ENCODE data around the gene SLC25A28.
"Not testable (repeated sequence)": the region's sequence is repeated elsewhere in the genome, so short reads cannot be mapped to it uniquely, and the experiment has no call there.

SLC25A28 gene

DNA sequence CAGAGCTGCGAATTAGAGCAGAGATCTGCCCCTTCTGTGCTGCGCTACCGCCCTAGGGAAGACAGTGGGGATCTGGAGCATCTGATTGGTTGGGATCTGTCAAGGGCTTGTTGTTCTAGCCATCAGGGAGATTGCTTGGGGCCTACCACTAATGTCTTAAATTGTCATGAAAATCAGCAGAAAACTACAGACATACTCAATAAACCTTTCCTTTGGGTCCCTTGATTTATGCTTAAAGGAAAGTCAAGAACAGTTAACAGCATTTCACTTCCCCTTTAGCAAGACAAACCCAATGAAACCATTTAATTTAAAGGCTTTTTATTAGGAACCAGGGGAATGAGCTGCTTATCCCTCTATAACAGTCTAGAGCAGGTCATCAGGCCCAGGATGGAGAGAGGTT is 10.0 kb downstream of the SLC25A28 start:
- Mint-ChIP-seq H3K4me3 (no peak overlapping the region), H3K27ac (no peak overlapping the region), H3K4me1 (peaks cover 2% of the 10 kb centered on the region), H3K9me3 (no peaks in the 10 kb centered on the region), H3K27me3 (no peaks in the 10 kb centered on the region)
- DNase-seq (no peak), ATAC-seq (no peak)

DNA sequence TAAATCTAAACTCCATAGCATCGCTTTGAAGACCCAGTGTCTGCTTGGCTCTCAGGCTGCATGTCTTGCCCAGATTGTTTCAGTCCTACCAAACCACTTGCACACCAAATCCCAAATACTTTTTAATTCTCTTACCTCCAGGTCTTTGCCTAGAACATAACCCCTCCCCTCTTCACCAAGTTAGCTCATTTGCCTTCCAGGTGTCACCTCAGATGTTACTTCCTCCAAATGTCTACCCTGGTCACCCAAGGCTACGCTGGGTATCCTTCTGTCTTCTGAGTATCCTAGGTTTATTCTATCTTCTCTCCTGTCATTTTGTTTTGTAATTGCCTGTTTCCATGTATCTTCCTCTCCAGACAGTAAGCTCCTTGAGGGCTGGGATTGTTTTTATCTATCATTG is 11.1 kb downstream of the SLC25A28 start:
- Mint-ChIP-seq H3K27ac (no peak overlapping the region), H3K4me3 (no peak overlapping the region)

DNA sequence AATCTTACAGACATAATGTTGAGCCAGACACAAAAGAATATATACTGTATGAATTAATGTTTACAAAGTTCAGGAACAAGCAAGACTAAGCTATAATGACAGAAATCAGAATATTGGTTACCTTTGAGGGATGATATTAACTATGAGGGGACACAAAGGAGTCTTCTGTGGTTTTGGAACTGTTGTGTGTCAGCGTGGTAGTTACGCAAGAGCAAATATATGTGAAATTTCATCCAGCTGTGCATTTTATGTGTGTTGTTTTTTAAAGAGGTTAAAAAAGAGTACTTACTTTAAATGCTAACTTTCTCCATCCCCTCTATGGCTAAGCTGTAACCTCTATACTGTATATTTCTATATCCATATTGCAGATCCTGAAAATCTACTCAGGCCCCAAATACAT is 14.9 kb downstream of the SLC25A28 start:
- no peak overlapping the region for H3K27ac Mint-ChIP-seq
- DNase-seq (no peak), ATAC-seq (no peak)
- no peaks in the 10 kb centered on the region for H3K4me1 Mint-ChIP-seq
- no peak overlapping the region for H3K4me3 Mint-ChIP-seq
- no peaks in the 10 kb centered on the region for H3K27me3 Mint-ChIP-seq
- H3K9me3 Mint-ChIP-seq: no peaks in the 10 kb centered on the region

More for the DNA sequence above, 11.1 kb downstream of the SLC25A28 start:
- Mint-ChIP-seq H3K27me3 (no peaks in the 10 kb centered on the region), H3K4me1 (no peaks in the 10 kb centered on the region), H3K9me3 (no peaks in the 10 kb centered on the region)
- ATAC-seq (no peak), DNase-seq (no peak)

DNA sequence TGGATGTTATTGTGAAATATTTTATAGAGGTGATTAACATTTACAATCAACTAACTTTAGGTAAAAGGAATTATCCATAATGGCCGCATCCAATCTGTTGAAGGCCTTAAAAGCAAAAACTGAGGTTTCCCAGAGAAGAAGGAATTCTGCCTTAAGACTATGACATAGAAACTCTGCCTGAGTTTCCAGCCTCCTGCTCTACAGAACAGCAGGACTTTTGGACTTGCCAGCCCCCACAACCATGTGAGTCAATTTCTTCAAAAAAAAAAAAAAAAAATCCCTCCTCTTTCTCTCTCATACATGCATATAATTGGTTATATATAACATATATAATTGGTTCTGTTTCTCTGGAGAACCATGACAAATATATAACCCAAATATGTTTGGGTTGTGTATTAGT is 15.4 kb downstream of the SLC25A28 start:
- DNase-seq (no peak), ATAC-seq (no peak)
- H3K4me3 Mint-ChIP-seq: no peak overlapping the region
- no peak overlapping the region for H3K27ac Mint-ChIP-seq
- H3K27me3 Mint-ChIP-seq: no peaks in the 10 kb centered on the region
- no peaks in the 10 kb centered on the region for H3K4me1 Mint-ChIP-seq
- no peaks in the 10 kb centered on the region for H3K9me3 Mint-ChIP-seq

DNA sequence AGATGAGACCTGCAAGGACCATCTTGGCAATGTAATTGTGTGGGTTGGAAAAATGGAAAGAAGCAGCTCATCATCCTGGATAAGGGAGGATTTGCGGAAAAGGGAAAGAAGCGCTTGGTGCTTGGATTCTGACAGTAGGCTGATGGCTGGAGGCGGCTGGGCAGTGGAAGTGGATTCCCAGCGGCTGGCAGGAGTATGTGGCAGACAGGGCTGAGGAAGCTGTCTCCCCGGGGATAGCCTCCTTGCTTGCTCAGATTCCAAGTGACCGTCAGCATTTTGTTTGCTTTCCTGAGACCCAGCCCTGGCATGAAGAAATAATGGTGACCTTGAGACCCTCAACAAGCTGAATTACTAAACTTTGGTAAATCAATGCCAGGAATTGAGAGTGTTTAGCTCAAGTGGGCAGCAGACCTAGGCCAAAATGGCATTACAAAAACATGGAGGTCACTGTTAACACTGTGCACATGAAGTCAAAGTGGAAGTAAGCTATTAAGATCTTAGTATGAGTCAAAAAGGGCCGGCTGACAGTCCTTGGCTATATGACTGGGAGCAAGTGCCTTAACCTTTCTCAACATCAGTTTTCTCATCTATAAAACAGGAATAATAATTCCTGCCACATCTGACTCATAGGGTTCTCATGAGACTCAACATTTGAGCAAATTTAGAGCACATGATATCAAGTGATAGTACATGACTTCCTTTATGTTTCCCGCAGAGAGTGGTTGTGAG is 21.3 kb downstream of the SLC25A28 start:
- DNase-seq: no peak
- ATAC-seq: no peak
- Mint-ChIP-seq H3K4me3 (no peak overlapping the region), H3K4me1 (no peaks in the 10 kb centered on the region), H3K27me3 (peaks cover 10% of the 10 kb centered on the region), H3K27ac (no peak overlapping the region), H3K9me3 (no peaks in the 10 kb centered on the region)

DNA sequence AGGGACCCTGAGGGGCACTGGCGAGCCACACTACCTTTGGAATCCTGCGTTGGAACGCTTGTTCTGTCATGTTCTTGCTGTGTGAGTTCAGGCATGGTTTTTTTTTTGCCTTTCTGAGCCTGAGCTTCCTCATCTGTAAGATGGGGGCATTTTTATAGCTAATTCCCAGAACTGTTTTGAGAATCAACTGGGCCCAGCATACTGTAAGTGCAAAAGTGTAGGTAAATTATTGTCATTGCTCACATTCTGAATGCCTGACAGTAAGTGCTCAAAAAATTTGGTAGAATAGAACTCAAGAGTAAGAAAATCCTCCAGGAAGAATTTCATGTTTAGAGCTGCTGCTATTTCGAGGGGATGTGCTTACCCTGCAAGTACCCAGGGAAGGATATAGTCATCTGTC is 22.2 kb downstream of the SLC25A28 start:
- no peaks in the 10 kb centered on the region for H3K9me3 Mint-ChIP-seq
- H3K27ac Mint-ChIP-seq: no peak overlapping the region
- no peak overlapping the region for H3K4me3 Mint-ChIP-seq
- H3K27me3 Mint-ChIP-seq: peaks cover 10% of the 10 kb centered on the region
- no peak for ATAC-seq
- no peaks in the 10 kb centered on the region for H3K4me1 Mint-ChIP-seq
- DNase-seq: no peak

DNA sequence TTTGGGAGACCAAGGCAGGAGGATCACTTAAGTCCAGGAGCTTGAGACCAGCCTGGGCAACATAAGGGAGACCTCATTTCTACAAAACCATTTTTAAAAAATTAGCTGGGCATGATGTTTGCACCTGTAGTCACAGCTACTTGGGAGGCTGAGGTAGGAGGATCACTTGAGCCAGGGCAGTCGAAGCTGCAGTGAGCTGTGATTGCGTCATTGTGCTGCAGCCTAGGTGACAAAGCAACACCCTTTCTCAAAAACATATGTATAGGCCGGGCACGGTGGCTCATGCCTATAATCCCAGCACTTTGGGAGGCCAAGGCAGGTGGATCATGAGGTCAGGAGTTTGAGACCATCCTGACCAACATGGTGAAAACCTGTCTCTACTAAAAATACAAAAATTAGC is 23.5 kb downstream of the SLC25A28 start:
- not testable (repeated sequence) for H3K9me3 Mint-ChIP-seq, ATAC-seq, H3K27ac Mint-ChIP-seq, H3K4me3 Mint-ChIP-seq, H3K4me1 Mint-ChIP-seq, DNase-seq
- H3K27me3 Mint-ChIP-seq: peaks cover 10% of the 10 kb centered on the region

DNA sequence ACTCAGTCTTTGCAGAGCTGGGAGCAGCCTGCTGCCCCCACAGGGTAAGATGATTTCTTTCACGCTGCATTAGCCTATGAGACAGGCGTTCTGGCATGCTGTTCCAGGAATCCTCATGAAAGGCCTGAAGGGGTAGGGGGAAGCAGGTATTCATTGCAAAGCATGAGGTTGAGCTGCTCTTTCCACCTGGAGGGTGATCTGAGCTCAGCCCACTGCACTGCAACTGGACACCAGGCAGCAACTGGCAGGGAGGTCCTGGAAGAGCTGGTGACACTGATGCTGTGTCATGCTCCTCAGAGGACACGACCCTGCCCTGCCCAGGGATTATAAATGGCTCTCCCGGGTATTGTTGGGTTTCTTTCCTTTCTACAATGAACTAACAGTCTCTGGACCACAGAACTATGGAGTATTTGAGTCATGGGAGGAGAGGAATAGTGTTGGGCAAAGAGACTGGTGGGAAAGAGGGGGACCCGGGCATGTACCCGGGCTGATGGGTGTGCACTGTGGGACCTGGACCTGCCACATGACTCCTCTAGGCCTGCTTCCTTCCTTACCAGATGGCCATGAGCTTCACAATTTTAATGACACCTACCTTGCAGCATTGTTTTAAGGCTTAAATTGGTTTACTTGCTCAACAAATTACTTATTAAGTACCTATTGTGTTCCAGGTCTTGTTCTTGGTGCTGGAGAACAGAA is 24.3 kb downstream of the SLC25A28 start:
- peaks cover 10% of the 10 kb centered on the region for H3K27me3 Mint-ChIP-seq
- no peak for DNase-seq
- no peak overlapping the region for H3K4me3 Mint-ChIP-seq
- no peak for ATAC-seq
- peak overlapping the region in 1 of 2 donors; percentile 79 for H3K27ac Mint-ChIP-seq
- H3K4me1 Mint-ChIP-seq: no peaks in the 10 kb centered on the region
- no peaks in the 10 kb centered on the region for H3K9me3 Mint-ChIP-seq

DNA sequence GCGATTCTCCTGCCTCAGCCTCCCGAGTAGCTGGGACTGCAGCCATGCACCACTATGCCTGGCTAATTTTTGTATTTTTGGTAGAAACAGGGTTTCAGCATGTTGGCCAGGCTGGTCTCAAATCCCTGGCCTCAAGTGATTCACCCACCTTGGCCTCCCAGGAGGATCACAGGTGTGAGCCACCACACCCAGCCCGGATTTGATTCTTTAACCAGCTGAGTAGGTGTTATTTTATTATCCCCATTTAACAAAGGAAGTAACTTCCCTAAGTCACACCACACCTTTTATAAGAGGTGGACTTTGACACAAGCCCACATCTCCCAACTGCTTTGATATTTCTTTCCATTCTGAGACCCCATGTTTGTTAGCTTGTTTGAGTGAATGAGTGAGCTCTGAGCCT is 25.0 kb downstream of the SLC25A28 start:
- H3K27me3 Mint-ChIP-seq: peaks cover 10% of the 10 kb centered on the region
- DNase-seq (no peak), ATAC-seq (no peak)
- no peaks in the 10 kb centered on the region for H3K4me1 Mint-ChIP-seq
- no peaks in the 10 kb centered on the region for H3K9me3 Mint-ChIP-seq
- no peak overlapping the region for H3K4me3 Mint-ChIP-seq
- H3K27ac Mint-ChIP-seq: peak overlapping the region in 1 of 2 donors; percentile 51

DNA sequence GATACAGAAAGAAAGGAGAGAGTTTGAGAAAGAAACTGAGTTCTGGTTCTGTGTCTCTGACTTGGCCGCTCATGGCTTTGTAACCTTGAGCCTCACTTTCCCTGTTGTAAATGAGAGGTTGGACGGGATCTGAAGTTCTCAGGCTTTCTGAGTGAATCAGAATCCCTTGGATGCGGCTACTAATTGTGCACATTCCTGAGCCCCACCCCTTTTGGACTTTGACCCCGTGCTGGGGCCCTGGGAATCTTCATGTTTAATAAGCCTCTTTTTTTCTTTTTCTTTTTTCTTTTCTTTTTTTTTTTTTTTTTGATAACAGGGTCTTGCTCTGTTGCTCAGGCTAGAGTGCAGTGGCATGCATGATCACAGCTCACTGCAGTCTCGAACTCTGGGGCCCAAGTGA is 26.9 kb downstream of the SLC25A28 start:
- Mint-ChIP-seq H3K27me3 (peaks cover 10% of the 10 kb centered on the region), H3K4me3 (no peak overlapping the region), H3K9me3 (no peaks in the 10 kb centered on the region), H3K4me1 (no peaks in the 10 kb centered on the region), H3K27ac (no peak overlapping the region)
- ATAC-seq: no peak
- DNase-seq: no peak

DNA sequence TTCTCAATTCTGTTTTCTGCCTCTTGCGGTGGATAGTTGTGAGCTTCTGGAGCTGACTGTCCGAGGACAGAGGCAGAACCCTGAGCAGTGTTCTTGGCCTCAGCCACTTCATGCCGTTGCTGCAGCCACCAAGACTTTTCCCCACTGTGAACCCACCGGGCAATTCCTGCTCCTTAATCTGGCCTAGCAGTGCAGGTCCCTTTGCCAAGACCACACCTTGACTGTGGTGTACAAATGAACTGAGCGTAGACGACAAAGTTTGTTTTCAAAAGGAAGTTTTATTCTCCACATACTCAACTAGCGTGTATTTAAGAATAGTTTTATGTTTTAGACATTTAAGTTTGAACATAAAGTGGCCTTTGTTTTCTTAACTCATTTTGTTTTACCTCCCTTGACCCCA is 29.4 kb downstream of the SLC25A28 start:
- Mint-ChIP-seq H3K9me3 (no peaks in the 10 kb centered on the region), H3K27me3 (peaks cover 11% of the 10 kb centered on the region), H3K4me1 (no peaks in the 10 kb centered on the region), H3K4me3 (no peak overlapping the region), H3K27ac (no peak overlapping the region)
- ATAC-seq (no peak), DNase-seq (no peak)

DNA sequence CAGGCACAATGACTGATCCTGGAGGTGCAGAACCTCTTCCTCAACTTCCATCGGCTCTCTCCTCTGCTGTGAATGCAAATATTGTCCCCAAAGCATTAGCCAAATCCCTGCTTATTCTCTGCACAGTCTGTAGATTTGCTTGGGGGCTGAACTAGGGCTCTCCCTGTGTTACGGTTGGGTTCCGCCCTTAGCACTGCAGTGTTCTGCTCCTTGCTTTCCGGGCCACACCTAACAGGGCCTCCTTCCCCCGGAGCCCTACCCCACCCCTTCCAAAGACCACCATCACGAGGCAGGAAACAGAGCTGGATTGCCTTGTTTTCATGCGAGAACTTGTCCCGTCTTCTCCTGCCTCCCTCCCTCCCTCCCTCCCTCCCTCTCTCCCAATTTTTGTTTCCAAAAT is 36.6 kb downstream of the SLC25A28 start:
- Mint-ChIP-seq H3K4me1 (no peaks in the 10 kb centered on the region), H3K27ac (no peak overlapping the region), H3K4me3 (no peak overlapping the region), H3K9me3 (no peaks in the 10 kb centered on the region), H3K27me3 (peaks cover 7% of the 10 kb centered on the region)
- DNase-seq (no peak), ATAC-seq (no peak)

DNA sequence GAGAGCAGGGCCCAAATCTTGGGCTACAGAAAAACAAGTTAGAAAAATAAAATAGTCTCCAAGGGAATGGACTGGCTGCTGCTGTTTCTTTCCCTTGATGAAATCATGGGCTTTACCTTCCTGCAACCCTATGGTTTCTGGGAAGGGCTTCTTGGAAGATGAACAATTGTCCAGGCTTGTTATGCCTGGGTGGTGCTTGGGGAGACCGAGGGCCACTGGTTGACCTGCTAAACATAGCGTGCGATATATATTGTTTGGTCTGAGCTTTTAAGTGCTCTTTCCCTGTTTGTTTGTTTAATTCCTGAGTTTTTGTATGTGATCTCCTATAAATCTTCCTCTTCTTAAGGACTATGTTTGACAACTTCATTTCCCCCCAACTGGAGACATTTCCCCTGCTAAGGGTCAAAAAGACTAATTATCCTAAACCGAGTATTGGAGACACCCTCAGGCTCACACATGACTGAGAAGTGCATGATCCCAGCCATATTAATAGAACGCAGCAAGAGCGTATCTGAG is 37.9 kb downstream of the SLC25A28 start:
- no peaks in the 10 kb centered on the region for H3K9me3 Mint-ChIP-seq
- H3K4me3 Mint-ChIP-seq: no peak overlapping the region
- no peaks in the 10 kb centered on the region for H3K4me1 Mint-ChIP-seq
- H3K27me3 Mint-ChIP-seq: peaks cover 14% of the 10 kb centered on the region
- DNase-seq: no peak
- H3K27ac Mint-ChIP-seq: no peak overlapping the region
- ATAC-seq: no peak

DNA sequence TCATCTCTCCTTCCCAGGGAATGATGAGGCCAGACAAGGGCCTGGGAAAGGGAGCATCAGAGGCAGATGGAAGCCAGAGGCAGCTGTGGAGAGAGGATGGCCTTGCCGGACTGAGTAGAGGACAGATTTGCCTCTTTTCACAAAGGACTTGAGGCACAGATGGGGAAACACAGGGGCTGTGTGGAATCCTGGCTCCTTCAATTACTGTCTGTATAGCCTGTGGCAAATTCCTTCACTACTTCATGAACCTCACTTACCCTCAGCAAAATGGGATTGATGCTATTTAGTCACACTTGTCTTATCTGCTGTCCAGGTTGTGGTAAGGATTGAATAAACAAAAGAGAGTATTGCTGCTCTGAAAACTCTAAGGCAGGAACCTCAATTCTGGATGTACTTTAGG is 40.3 kb downstream of the SLC25A28 start:
- no peak overlapping the region for H3K27ac Mint-ChIP-seq
- no peaks in the 10 kb centered on the region for H3K9me3 Mint-ChIP-seq
- H3K4me3 Mint-ChIP-seq: no peak overlapping the region
- DNase-seq (no peak), ATAC-seq (no peak)
- no peaks in the 10 kb centered on the region for H3K4me1 Mint-ChIP-seq
- peaks cover 7% of the 10 kb centered on the region for H3K27me3 Mint-ChIP-seq

DNA sequence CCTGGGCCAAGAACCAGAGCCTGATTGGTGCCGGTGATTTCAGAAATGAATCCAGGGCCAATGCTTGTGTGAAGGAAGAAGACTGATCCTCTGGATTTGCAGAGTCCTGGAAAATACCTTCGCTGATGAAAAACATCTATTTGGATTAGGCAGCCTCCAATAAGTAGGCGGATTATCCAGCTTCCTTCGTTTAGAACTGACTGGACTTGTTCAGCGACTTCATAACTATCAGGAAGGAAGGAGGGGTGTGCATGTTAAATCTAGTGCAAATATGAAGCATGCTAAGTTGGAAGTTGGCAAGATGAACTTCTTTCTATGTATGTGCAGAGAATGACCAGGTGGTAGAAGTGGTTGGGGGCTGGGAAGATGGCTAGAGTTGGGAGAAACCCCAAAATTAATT is 46.4 kb downstream of the SLC25A28 start:
- no peaks in the 10 kb centered on the region for H3K9me3 Mint-ChIP-seq
- peaks cover 16% of the 10 kb centered on the region for H3K27me3 Mint-ChIP-seq
- DNase-seq (no peak), ATAC-seq (no peak)
- H3K4me1 Mint-ChIP-seq: no peaks in the 10 kb centered on the region
- H3K4me3 Mint-ChIP-seq: no peak overlapping the region
- no peak overlapping the region for H3K27ac Mint-ChIP-seq

DNA sequence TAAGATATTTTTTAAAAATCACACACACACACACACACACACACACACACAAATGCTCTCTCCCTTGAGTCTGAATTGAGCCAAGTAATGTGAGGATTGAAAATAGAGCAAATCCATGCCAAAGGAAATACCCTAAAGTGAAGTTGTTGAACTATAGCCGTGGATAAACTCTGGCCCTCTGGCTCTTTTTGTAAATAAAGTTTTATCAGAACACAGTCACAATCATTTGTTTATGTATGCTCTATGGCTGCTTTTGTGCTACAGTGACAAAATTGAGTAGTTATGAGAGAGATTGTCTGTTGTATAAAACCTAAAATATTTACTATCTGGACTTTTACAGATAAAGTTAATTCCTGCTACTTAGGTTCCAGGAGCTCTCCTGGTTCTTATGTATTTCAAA is 48.4 kb downstream of the SLC25A28 start:
- Mint-ChIP-seq H3K4me3 (no peak overlapping the region), H3K4me1 (no peaks in the 10 kb centered on the region), H3K27me3 (peaks cover 17% of the 10 kb centered on the region), H3K27ac (no peak overlapping the region), H3K9me3 (no peaks in the 10 kb centered on the region)
- ATAC-seq (no peak), DNase-seq (no peak)

Measured in stimulated activated naive CD8-positive, alpha-beta T cell treated with anti-CD3 and anti-CD28 coated beads, Interleukin-15, amount 100 ng/mL, for 72 hours (primary cell).